HUES6 (cell line): ENCODE data around the gene NOL12.

Experiments
- H3K27ac ChIP-seq: 2 replicates; pipeline ENCODE4 v1.7.0; 2013; ENCODE audit warnings: low read depth, mild to moderate bottlenecking, low read length, inconsistent platforms
- H3K27me3 ChIP-seq: 2 replicates; pipeline ENCODE4 v1.6.1; 2013; ENCODE audit warnings: low read length; ENCODE audit not compliant: control insufficient read depth, insufficient read depth
- H3K36me3 ChIP-seq: 2 replicates; pipeline ENCODE4 v1.6.1; 2013; ENCODE audit warnings: low read length; ENCODE audit not compliant: control insufficient read depth, insufficient read depth
- H3K4me1 ChIP-seq: 2 replicates; pipeline ENCODE4 v1.6.1; 2013; ENCODE audit warnings: low read length; ENCODE audit not compliant: control insufficient read depth, insufficient read depth
- H3K4me3 ChIP-seq: 2 replicates; pipeline ENCODE4 v1.5.1; 2013; ENCODE audit warnings: low read depth, low read length
- H3K9ac ChIP-seq: one replicate; pipeline ENCODE4 v1.6.1; 2013; ENCODE audit warnings: mild to moderate bottlenecking, low read length
- H3K9me3 ChIP-seq: 2 replicates; pipeline ENCODE4 v1.6.1; 2013; ENCODE audit warnings: low read depth, low read length; ENCODE audit not compliant: control insufficient read depth, insufficient read depth

Gene NOL12

GRCh38 chr22:37660709-37661045, 25.5 kb upstream of the NOL12 start:
- no peak overlapping the region for H3K27ac ChIP-seq
- peaks cover 27% of the 10 kb centered on the region for H3K4me1 ChIP-seq
- peaks cover 8% of the 10 kb centered on the region for H3K36me3 ChIP-seq
- no peaks in the 10 kb centered on the region for H3K27me3 ChIP-seq
- peak overlapping the region; percentile 71 for H3K4me3 ChIP-seq
- H3K9ac ChIP-seq = no peak overlapping the region
- no peaks in the 10 kb centered on the region for H3K9me3 ChIP-seq

- H3K4me3 ChIP-seq = peak overlapping the region; percentile 21; the same call in 1 of the 2 replicates
- H3K9me3 ChIP-seq = no peaks in the 10 kb centered on the region
- no peaks in the 10 kb centered on the region for H3K27me3 ChIP-seq
- H3K36me3 ChIP-seq = peaks cover 15% of the 10 kb centered on the region
- H3K4me1 ChIP-seq = peaks cover 27% of the 10 kb centered on the region
- no peak overlapping the region for H3K27ac ChIP-seq
- no peak overlapping the region for H3K9ac ChIP-seq
Observed at GRCh38 chr22:37661160-37661924, 24.8 kb upstream of the NOL12 start.

- Histone ChIP-seq H3K36me3 (peaks cover 21% of the 10 kb centered on the region), H3K4me1 (peaks cover 27% of the 10 kb centered on the region), H3K9me3 (no peaks in the 10 kb centered on the region), H3K27ac (no peak overlapping the region), H3K9ac (no peak overlapping the region), H3K27me3 (no peaks in the 10 kb centered on the region), H3K4me3 (no peak overlapping the region)
Observed at GRCh38 chr22:37662039-37662438, 24.1 kb upstream of the NOL12 start.

GRCh38 chr22:37663521-37664140, 22.5 kb upstream of the NOL12 start:
- no peaks in the 10 kb centered on the region for H3K9me3 ChIP-seq
- H3K4me1 ChIP-seq = peaks cover 26% of the 10 kb centered on the region
- no peak overlapping the region for H3K27ac ChIP-seq
- no peak overlapping the region for H3K9ac ChIP-seq
- H3K36me3 ChIP-seq = peaks cover 23% of the 10 kb centered on the region
- H3K27me3 ChIP-seq = no peaks in the 10 kb centered on the region
- no peak overlapping the region for H3K4me3 ChIP-seq

- Histone ChIP-seq H3K27ac (no peak overlapping the region), H3K36me3 (peaks cover 23% of the 10 kb centered on the region), H3K27me3 (no peaks in the 10 kb centered on the region), H3K9me3 (no peaks in the 10 kb centered on the region), H3K4me3 (no peak overlapping the region), H3K4me1 (peaks cover 23% of the 10 kb centered on the region), H3K9ac (no peak overlapping the region)
Observed at GRCh38 chr22:37664249-37665101, 21.7 kb upstream of the NOL12 start.

GRCh38 chr22:37665487-37665886, 20.7 kb upstream of the NOL12 start:
- Histone ChIP-seq H3K27ac (no peak overlapping the region), H3K27me3 (no peaks in the 10 kb centered on the region), H3K4me3 (no peak overlapping the region), H3K9me3 (no peaks in the 10 kb centered on the region), H3K9ac (no peak overlapping the region), H3K4me1 (peaks cover 13% of the 10 kb centered on the region), H3K36me3 (peaks cover 23% of the 10 kb centered on the region)

GRCh38 chr22:37669586-37669985, 16.6 kb upstream of the NOL12 start:
- H3K9ac ChIP-seq = no peak overlapping the region
- H3K4me1 ChIP-seq = 0 out of 2 replicates have a peak, but pooled peaks cover 9% of the 10 kb centered on the region
- H3K4me3 ChIP-seq = no peak overlapping the region
- peaks cover 23% of the 10 kb centered on the region for H3K36me3 ChIP-seq
- H3K27me3 ChIP-seq = no peaks in the 10 kb centered on the region
- H3K9me3 ChIP-seq = no peaks in the 10 kb centered on the region
- no peak overlapping the region for H3K27ac ChIP-seq

GRCh38 chr22:37672206-37672919, 13.8 kb upstream of the NOL12 start:
- Histone ChIP-seq H3K36me3 (peaks cover 2% of the 10 kb centered on the region; the same call in 1 of the 2 replicates), H3K4me1 (peaks cover 20% of the 10 kb centered on the region), H3K9ac (no peak overlapping the region), H3K9me3 (no peaks in the 10 kb centered on the region), H3K27me3 (no peaks in the 10 kb centered on the region), H3K27ac (no peak overlapping the region), H3K4me3 (no peak overlapping the region)

- H3K9ac ChIP-seq = no peak overlapping the region
Observed at GRCh38 chr22:37672920-37673455, 13.2 kb upstream of the NOL12 start.

GRCh38 chr22:37674248-37674647, 11.9 kb upstream of the NOL12 start:
- no peaks in the 10 kb centered on the region for H3K27me3 ChIP-seq
- H3K36me3 ChIP-seq = peaks cover 5% of the 10 kb centered on the region; the same call in 1 of the 2 replicates
- peaks cover 15% of the 10 kb centered on the region for H3K4me1 ChIP-seq
- H3K9me3 ChIP-seq = no peaks in the 10 kb centered on the region
- H3K27ac ChIP-seq = no peak overlapping the region
- no peak overlapping the region for H3K9ac ChIP-seq
- no peak overlapping the region for H3K4me3 ChIP-seq

More at GRCh38 chr22:37672920-37673455, 13.2 kb upstream of the NOL12 start:
- Histone ChIP-seq H3K4me3 (no peak overlapping the region), H3K27ac (no peak overlapping the region), H3K4me1 (peaks cover 15% of the 10 kb centered on the region), H3K27me3 (no peaks in the 10 kb centered on the region), H3K9me3 (no peaks in the 10 kb centered on the region), H3K36me3 (peaks cover under 1% of the 10 kb centered on the region; the same call in 1 of the 2 replicates)
